ENCODE results near the gene EHD3.

The EHD3 gene

DNA sequence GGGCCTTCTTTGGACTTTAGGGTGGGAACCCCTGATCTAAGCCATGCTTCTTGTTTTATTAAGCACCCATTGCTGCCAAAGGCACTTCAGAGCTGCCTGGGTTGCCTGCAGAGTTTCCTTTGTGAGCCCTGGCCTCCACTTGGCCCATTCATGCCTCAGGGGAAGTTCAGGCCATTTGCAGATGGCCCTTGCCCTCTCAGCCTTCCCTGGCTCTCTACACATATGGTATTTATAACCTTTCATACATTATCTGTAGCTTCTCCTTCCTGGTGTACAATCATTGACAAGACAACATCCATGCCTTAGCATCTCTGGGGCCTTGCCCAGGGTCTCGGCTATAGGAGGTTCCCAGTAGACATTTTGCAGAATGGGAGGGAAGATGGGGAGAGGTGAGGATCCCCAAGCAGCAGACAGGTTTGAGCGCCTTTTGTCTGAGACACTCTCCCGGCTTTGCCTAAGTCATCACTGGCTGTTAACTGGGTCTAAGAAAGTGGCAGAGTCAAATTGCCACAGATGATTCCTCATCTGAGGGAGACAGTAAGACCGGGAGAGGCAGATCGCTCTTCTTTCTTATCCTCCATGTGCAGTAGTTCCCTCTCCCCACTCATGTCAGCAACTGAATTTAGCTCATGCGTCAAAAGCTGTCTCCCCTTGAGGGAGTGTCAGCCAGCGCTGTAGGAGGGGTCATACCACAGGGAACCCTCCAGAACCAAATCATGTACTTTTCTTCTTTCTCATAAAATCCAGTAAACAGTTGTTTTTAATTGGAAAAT lies 2.7 kb downstream of the EHD3 start:
- DNase-seq (ENCODE audit: low spot score), result no peak

DNA sequence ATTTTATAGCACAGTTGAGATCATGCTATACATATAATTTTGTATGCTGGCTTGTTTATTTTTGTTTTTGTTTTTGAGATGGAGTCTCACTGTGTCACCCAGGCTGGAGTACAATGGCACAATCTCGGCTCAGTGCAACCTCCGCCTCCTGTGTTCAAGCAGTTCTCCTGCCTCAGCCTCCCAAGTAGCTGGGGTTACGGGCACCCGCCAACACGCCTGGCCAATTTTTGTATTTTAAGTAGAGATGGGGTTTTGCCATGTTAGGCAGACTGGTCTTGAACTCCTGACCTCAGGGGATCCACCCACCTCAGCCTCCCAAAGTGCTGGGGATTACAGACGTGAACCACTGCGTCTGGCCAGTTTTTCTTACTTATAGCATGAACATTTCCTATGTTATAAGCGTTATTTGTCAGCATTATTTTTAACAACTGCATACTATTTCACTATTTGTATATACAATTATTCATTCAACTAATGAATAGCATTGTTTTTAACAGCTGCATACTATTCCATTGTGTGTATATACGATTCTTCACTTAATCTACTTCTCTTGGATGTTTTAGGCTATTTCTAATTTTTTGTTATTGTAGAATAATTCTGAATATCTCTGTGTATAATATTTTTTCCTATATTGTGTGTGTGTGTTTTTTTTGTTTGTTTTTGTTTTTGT lies 3.5 kb downstream of the EHD3 start:
- no peak for DNase-seq (ENCODE audit: low spot score)

DNA sequence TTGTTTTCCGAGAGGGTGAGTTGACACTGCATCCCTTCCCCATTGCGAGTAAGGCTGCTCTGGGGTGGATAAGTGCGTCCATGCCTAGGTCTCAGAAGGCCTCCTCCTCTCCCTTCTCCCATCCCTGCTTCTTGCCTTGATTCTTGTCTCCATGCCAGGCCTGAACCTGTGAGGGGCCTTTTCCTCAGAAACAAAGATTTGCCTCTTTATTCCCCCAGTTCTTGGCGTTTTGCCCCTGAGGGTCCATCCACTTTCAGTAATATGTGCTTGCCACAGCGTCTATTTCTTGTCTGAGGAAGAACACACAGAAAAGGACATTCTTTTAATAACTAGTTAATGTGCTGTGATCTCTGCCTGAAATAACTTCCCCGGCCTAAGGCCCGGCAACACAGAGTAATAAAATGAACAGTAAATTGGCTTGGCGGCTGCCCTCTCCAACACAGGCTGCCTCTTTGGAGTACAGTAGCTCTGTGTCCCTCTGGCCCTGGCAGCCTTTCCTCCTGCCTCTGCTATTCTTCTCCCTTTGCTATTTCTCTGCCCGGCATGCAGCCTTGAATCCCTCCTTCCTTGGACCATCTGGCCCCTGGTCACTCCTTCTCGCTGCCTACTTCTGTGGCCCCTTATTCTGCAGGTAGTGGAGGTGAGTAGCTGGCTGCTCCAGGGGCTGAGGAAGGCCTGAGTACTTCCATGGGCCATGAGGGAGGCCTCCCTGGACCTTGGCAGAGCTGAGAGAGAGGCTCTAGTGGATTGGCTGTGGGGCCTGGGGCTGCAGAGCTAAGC lies 4.4 kb downstream of the EHD3 start:
- DNase-seq (ENCODE audit: low spot score), result no peak

DNA sequence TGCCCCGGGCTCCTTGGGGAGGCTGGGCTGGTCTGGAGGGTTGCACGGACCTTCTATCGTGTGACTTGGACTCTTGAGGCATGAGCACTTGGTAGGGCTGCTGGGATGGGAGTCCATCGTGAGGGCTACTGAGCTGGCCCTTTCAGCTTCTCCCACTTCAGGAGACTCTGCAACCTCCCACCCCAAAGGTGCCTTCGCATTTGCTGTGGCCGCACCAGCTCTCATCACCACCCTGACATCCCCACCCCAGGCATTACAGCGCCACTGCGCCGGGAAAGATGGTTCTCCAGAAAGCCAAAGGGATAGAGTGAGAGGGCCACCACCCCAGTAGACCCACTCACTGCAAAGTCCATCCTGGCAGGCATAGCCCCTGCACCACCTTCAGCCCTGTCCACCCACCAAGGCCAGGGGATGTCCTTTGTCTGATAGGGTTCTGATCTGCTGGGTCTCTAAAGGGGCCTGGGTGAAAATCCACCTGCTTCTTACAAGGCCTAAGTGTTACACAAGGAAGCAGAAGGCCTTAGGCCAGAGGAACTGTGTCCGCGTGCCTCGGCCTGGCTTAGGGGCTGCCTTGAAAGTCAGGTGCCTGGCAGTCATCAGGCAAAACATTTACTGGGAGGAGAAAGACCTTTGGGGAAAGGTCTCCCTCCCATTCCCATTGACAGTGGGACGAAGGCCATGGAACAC lies 5.1 kb downstream of the EHD3 start:
- DNase-seq (ENCODE audit: low spot score), result no peak

DNA sequence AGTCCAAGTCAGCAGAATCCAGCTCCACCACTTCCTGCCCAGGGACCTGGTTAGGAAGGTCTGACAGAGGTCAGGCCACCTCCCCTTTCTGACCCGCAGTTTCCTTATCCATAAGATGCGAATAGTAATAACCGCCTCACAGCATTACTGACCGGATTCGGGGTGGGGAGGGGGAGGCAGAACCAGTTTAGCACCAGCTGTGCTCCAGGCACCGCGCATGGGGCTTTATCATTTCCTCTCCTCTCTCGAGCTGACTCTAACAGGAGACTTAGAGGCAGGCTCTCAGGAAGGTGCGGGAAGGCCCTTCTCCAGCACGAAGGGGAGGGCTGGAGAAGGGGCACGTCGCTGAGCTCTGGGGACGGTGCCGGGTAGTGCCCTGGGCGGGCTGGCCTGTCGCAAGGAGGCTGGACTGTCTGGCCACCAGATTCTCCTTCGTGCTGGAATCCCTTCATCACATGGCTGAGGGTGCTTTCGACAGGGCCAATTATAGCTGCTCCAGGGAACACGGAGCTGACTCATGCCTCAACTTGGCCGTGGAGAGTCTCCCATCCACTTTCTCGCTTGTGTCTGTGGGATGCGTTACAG lies 5.7 kb downstream of the EHD3 start:
- peak; percentile 88 for DNase-seq (ENCODE audit: low spot score)

DNA sequence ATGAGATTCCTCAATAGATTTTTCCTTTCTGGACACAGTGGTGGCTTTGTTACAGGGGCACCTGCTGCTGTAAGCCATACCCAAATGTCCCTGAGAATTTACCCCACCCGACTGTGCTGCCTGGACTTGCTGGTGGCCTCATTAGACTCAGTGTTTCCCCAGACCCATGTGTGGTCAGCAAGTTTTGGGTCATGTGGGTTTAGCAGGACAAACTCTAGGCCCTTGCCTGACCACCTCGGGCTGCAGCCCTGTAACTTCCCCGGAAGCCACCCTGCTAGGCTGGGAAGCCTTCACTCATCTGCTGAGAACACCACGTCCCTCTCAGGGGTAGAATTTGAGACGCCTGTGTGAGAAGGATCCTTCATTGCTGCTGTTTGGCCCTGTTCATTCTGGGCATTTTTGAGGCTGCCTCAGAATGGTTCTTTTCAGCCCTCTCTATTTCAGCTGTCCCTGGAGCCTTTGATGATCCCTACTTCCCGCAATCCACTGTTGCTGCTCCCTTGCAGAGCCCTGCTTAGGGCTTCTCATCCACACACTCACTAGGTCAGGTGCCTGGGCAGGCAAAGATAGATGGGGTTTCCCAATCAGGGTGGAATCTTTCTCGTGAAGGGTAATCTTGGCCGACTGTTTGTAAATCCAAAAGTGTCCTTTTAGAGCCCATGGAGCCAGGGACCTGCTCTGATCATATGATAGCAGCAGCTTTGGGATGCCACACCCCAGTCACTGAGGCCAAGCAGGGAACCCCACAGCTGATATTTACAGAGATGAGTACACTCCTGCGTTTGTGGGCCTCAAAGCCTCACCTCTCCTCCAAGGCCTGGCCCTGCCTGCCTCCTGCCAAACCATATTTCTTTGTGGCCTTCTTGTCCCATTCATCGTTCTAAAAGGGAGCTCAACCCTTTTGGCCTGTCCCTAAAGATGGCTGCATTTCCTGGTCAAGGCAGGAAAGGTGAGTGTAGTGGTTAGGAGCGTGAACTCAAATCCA lies 6.7 kb downstream of the EHD3 start:
- no peak for DNase-seq (ENCODE audit: low spot score)

DNA sequence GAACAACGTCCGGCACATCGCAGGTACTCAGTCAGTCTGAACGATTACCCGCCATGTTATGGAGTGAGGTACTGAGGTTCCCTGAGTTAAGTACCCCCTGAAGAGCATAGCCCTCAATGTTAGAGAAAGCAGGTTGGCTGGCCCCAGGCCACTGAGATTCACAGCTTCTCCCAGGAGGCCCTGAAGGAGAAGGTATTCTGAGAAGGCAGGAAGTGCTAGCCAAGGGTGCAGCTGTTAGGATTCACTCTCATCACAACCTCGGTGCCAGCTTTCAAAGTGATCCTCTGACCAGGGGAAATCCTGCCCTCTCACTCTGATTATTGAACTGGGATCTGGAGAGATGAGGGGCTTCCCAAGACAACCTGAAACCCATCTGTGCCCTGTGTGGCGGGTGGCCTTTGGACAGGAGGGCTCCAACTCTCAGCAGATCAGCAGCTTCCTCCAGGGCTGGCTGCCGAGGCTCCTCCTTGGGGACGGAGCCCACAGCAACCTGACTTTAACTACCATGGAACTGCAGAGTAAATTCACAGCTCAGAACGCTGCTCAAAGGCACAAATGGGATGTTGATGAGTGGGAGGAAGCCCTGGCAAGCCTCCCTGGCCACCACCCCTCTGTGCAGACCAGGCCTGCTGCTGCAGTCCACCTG lies 7.8 kb downstream of the EHD3 start:
- no peak for DNase-seq (ENCODE audit: low spot score)

DNA sequence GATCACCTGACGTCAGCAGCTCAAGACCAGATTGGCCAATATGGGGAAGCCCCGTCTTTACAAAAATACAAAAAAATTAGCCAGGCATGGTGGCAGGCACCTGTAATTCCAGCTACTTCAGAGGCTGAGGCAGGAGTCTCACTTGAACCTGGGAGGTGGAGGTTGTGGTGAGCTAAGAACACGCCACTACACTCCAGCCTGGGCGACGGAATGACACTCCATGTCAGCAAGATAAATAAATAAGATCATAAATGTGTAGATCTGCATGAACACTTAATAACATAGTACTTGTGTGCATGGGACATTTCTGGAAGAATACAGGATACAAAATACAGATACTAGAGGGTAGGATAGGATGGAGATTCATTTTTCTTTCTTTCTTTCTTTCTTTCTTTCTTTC lies 9.1 kb downstream of the EHD3 start:
- DNase-seq (ENCODE audit: low spot score), result no peak

DNA sequence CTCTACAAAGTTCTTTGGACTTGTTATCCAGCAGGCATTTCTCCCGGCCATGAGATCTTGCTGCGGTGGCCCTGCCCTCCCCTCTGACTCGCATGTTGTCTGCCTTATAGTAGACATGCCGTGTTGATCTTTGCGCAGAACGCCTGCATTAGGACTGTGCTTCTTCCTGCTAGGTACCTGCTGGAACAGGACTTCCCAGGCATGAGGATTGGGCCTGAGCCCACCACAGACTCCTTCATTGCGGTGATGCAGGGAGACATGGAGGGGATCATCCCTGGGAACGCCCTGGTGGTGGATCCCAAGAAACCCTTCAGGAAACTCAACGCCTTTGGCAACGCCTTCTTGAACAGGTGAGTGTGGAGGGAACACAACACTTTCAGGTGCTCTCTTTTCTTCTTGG lies 10.1 kb downstream of the EHD3 start:
- DNase-seq (ENCODE audit: low spot score), result no peak

DNA sequence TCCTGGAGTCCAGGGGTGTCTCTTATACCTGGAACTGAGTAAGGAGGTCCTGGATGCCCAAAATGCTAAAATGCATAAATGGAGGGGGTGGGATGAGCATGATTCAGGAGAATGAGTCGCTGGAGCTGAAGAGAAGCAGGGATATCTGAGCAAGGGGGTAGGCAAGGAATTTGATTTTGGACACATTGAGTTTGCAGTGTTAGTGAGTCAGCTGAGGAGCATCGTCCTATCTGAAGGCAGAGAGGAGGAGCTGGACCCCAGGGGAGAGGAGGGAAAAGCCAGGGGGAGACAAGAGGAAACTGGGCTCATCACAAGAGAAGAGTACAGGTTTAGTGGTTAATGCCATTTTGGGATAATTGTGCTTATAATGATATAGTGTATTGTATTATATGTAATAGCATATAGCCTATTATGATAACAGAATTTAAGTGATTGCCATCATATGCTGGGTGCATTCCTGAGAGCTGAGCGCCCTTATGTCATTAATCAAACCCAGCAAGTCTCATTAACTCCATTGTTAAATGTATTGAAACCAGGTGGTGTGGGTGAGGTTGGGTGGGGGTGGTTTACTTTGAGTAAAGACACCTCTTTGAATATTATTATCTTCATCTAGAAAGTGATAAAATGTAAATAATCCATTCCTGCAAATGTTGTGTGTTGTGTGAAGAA lies 12.4 kb downstream of the EHD3 start:
- DNase-seq (ENCODE audit: low spot score), result no peak

DNA sequence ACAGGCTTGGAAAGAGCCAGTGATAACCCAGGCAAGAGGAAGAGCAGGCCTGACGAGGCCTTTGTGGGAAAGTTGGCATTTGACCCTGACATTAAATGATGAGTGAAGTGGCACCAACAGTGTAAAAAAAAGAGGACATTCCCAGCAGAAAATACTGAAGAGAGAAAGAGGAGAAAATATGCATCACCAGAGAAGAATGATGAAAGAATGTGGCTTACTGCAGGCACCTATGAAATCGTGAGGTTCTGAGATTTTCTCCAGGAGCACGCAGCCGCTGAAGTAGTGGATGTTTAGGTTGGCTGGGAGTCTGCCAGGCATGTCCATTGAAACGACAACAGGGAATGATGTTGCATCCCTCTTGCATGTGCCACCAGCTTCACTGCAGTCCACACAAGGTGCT lies 13.8 kb downstream of the EHD3 start:
- DNase-seq (ENCODE audit: low spot score), result no peak

DNA sequence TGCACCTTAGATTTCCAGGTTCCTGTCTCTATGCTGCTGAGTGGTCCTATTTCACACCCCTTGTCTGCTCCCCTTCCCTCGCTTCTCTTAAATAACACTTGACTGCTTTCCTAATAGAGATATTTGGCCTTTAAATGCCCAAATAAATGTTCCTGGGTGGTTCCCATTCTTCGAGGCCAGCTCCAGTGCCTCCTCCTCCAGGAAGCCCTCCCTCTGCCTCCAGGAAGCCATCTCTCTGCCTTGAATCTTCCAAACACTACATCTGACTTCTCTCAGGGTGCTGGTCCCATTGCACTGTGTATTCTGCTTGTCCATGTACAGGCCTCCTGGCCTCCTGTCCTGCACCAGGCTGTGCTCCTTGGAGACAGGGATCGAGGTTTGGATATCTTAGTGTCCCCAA lies 14.2 kb downstream of the EHD3 start:
- DNase-seq (ENCODE audit: low spot score), result no peak

DNA sequence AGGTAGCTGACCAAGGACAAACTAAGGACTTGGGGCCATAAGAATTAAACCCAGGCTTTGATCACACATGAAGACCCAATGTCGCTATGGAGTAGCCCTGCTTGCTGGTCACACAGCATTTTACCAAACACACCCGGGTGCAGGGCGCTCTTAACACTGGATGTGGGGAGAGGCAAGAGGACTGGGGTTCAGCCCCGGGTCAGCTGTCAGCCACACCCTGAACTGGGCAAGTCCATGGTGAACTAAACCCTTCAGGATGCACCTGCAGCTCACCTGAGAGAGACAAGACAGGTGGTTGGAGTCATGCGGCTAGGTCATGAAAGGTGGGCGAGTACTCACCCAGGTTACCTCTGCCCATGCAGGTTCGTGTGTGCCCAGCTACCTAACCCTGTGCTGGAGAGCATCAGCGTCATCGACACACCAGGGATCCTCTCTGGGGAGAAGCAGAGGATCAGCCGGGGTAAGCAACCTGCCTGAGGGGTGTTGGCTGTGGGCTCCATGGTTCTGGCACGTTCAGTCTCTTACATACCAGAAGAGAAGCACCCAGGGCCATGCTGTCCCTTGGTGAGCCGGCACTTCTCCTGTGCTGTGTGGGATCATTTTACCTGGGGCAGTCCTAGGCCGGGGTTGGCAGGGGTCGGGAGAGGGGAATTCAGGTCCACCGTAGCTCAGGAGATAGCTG lies 15.2 kb downstream of the EHD3 start:
- no peak for DNase-seq (ENCODE audit: low spot score)

DNA sequence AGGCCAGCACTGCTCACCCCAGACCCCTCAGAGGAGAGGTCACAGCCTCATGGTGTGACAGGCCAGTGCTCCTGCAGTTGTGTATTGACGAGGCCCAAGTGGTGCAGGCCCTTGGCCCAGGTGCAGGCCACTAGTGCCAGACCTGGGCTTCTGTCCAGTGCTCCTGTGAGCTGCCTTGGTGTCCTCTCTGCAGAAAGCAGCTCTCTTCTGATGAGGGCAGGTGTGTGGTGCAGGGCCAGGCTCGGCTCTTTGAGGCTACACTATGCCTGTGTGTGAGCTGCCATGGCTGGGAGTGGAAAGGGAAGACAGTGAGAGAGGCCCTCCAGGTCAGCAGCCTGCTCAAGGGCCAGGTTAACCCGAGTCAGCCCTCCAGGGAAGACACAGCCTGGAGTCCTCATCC lies 17.1 kb downstream of the EHD3 start:
- DNase-seq (ENCODE audit: low spot score), result no peak

DNA sequence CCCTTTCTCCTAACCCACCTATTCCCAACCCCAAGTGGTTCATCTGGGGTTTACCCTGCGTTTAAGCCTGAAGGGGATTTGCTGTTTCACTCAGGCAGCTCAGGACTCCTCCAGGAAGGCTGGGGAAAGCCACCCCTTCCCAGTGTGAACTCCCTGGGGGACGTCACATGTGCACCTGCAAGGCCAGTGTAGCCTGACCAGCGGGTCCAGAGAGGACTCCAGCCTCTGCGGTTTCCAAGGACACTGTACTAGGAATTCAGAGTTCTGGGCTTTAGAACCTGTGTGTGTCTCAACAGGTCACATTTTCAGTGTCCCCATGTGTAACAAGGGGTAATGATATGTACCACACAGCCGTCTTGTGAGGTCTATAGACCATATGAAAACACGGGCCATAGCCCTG lies 17.9 kb downstream of the EHD3 start:
- DNase-seq (ENCODE audit: low spot score), result no peak

DNA sequence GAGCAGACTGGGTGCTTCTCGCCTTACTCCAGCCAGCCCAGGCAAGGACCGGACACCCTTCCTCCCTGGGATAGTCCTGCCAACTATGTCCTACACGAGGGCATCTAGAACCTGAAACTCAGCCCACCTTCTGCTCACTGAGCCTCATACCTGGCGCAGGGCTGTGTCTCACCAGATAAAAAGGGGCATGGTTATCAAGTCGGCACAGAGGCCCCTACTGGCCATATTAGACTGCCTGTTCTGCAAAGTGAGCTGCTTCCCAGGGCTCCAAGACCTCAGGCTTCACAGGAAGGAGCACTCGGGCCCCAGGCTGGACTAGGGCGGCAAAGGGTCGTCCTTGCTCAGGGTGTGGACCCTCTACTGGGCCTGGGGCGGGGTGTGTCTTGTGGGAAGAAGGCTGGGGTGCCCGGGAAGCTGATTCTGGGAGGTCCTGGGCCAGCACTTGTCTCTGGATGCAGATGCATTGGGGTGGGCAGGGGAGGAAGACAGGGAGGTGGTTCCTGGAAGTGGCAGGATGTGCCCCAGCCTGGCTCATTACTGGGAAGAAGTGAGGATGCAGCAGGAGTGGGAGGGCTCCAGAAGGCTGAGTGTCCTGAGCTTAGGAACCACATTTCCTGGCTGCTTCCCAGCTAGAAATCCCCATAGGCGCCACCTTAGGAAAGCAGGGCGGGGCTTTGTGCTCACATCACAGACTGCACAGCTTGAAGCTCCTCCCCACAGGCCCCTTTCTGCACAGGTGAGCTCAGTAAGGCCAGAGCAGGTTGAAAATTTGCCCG lies 19.6 kb downstream of the EHD3 start:
- DNase-seq (ENCODE audit: low spot score), result no peak

DNA sequence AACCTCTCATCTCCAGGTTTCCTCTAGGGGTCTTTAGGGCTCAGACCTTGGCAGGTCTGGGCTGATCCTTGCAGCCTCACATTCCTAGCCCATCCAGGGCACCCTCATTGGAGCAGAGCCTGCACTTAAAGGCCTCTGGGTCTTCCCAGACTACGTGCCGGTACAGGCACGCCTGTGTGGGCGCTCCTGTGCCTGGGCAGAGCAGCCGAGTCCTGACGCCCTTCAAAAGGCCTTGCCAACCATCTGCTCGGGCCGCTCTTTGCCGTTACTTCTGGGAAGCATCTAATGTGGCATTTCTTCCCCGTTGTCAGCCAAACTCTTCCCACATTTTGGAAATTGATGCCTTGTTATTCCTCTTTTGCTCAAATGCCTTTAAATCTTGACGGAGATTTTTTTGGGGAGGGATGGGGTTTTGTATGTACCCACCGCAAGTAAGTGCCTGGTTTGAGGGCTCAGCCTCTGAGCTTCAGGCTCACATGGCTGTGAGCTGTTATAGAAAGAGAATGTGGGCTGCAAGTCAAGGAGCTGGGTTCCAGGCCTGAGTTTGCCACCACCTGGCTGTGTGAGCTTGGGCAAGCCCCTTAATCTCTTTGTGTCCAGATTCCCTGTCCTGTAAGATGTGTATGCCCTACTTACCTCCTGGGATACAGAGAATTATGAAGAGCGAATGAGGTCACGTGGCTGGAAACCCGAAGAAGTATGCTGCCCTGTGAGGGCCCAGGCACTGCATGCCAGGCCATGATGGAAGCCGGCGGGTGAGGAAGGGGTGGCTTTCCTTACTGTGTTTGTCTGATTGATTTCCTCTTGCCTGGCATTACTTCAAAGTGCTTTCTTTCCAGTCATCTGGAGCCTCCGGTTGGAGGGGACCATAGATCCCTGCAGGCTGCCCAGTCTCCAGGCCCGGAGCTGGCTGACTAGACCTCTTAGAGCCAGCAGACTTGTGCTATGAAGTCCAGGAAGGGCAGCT lies 20.6 kb downstream of the EHD3 start:
- DNase-seq (ENCODE audit: low spot score), result no peak
